ENCODE results near the gene CCDC127.

- TF ChIP-seq POLR2A (IDR thresholded peaks at IDR 0.05) (no peak), CTCF (IDR thresholded peaks at IDR 0.05) (no peak)
Measured at GRCh38 chr5:219991-220390, 2.0 kb upstream of the CCDC127 start.
